Testis (tissue), 2 donors: ENCODE measurements around the gene SERTAD4.

Source experiments
- CTCF ChIP-seq, 3 experiments: fragments of 450-650 bp in 2 of 3; fragments of 200-600 bp in 1 of 3; sonication (generic) in 1 of 3; IDR thresholded peaks; one replicate each; pipeline ENCODE4 v1.5.1; 2016 to 2019; ENCODE audit warnings: antibody characterized with exemption in 3 of 3, mild to moderate bottlenecking in 2 of 3, moderate library complexity in 1 of 3
- POLR2A ChIP-seq: fragments of 450-650 bp; IDR thresholded peaks from one replicate; pipeline ENCODE4 v1.6.1; 2017; ENCODE audit warnings: antibody characterized with exemption, mild to moderate bottlenecking, moderate library complexity

- TF ChIP-seq CTCF (IDR thresholded peaks at IDR 0.05) (no peak), POLR2A (no peak)
Measured at GRCh38 chr1:210257698-210258529, 25.3 kb downstream of the SERTAD4 start.
